Upper lobe of left lung (tissue), 4 donors: Measurements from ENCODE around the gene PREX1.

Source experiments
- POLR2A ChIP-seq, 4 donors: fragments of 450-650 bp; IDR thresholded peaks; one replicate each; pipeline ENCODE4 v1.5.1; 2016 to 2017; ENCODE audit warnings: antibody characterized with exemption in 4 of 4, mild to moderate bottlenecking in 2 of 4
- POLR2AphosphoS5 ChIP-seq, 2 donors: sonication (generic); formaldehyde crosslinking; IDR thresholded peaks; one replicate each; pipeline ENCODE4 v1.5.1; 2017; ENCODE audit warnings: antibody characterized with exemption in 2 of 2
- TF ChIP-seq, protein P1 (sequence below), 6 experiments: fragments of 450-650 bp in 4 of 6; fragments of 200-600 bp in 2 of 6; sonication (generic) in 2 of 6; IDR thresholded peaks; one replicate each; pipeline ENCODE4 v1.5.1; 2016 to 2019; ENCODE audit warnings: antibody characterized with exemption in 6 of 6

DNA sequence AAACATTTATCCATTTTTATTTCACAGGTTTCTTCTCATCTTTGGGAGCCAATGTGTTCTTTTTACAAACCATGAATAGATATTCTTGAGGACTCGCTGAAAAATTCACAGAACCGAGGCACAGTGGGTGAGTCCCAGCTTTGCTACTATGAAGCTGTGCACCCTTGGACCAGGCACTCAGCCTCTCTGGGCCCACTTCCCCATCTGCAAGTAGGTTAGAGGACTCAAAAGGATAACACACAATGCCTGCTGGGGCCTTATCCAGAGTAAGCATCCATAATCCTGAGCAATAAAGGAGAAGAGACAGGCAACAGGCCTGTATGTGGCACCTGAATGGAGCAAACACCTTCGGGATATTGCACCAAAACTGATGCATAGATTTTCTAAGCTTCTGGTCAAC lies 153.3 kb downstream of the PREX1 start:
- TF ChIP-seq, protein P1, sequence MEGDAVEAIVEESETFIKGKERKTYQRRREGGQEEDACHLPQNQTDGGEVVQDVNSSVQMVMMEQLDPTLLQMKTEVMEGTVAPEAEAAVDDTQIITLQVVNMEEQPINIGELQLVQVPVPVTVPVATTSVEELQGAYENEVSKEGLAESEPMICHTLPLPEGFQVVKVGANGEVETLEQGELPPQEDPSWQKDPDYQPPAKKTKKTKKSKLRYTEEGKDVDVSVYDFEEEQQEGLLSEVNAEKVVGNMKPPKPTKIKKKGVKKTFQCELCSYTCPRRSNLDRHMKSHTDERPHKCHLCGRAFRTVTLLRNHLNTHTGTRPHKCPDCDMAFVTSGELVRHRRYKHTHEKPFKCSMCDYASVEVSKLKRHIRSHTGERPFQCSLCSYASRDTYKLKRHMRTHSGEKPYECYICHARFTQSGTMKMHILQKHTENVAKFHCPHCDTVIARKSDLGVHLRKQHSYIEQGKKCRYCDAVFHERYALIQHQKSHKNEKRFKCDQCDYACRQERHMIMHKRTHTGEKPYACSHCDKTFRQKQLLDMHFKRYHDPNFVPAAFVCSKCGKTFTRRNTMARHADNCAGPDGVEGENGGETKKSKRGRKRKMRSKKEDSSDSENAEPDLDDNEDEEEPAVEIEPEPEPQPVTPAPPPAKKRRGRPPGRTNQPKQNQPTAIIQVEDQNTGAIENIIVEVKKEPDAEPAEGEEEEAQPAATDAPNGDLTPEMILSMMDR (IDR thresholded peaks at IDR 0.05), result no peak
- no peak for TF ChIP-seq POLR2A (IDR thresholded peaks at IDR 0.05)
- no peak for TF ChIP-seq POLR2AphosphoS5 (IDR thresholded peaks at IDR 0.05)
